ENCODE results near the gene SVOP.
A peak's percentile ranks its signal among the peaks of the same experiment; 100 is the strongest.

SVOP gene

DNA sequence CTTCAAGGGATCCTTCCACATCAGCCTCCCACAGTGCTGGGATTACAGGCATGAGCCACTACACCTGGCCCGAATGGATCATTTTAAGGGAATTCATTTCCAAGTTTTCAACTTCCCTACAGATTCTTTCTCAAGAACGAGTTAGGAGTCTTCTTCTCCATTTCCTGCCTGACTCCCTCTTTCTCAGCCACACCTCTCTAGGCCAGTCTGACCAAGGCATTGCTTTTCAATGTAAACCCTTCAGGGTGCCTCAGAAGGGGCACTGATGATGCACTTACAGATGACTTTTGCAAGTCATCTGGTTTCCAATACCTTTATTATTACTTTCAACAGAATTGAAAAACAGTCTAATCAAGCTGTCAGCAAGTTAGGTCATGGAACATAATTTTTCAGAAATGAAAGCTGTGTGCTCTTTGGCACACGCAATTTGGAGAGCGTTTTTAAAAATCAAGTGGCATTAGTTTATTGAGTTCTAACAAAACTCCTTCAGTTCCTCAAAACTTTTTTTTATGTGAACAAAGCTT lies 47.2 kb downstream of the SVOP start:
- no peak overlapping the region for H3K27ac Mint-ChIP-seq
- no peaks in the 10 kb centered on the region for H3K27me3 Mint-ChIP-seq
- H3K4me1 Mint-ChIP-seq = no peaks in the 10 kb centered on the region
- H3K9me3 Mint-ChIP-seq = no peaks in the 10 kb centered on the region
- ATAC-seq = no peak
- no peaks in the 10 kb centered on the region for H3K36me3 Mint-ChIP-seq (ENCODE audit: low read depth)
- no peak for DNase-seq
- H3K4me3 Mint-ChIP-seq = no peak overlapping the region

DNA sequence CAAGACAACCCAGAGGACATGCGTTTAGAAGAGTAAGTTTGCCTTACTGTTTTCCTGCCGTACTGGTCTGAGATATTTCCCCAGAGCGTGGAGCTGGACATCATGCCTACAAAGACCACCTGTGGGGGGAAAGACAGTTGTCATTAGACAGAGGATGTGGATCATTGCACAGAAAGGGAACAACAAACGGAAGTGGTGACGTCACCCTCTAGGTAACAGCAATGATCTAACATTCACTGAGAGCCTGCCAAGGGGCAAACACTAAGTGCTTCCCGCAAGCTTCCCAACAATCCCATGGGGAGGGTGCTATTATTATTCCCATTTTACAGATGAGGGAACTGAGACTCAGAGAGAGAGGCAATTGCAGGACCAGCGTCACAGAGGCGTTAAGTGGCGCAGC lies 48.5 kb downstream of the SVOP start:
- ATAC-seq (no peak), DNase-seq (no peak)
- H3K4me1 Mint-ChIP-seq = no peaks in the 10 kb centered on the region
- no peak overlapping the region for H3K27ac Mint-ChIP-seq
- no peaks in the 10 kb centered on the region for H3K9me3 Mint-ChIP-seq
- no peaks in the 10 kb centered on the region for H3K36me3 Mint-ChIP-seq (ENCODE audit: low read depth)
- peaks cover 5% of the 10 kb centered on the region for H3K27me3 Mint-ChIP-seq
- no peak overlapping the region for H3K4me3 Mint-ChIP-seq

DNA sequence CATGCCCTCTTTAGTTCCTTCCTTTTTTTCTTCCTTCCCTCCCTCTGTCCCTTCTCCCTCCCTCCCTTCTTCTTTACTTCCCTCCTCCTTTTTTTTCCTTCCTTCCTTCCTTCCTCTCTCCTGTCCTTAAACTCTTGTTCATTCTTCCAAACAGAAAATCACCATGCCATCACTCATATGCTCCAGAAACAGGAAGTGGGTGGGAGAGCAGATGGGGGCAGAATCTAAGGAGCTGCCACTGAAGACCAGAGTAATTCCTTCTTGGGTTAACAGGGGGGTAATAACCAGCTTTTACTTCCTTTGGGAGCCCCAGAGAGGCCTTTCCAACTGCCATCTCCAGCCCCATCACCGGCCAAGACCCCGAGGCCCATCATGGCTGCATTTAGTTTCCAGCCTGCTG lies 51.2 kb downstream of the SVOP start:
- DNase-seq (no peak), ATAC-seq (no peak)
- H3K4me3 Mint-ChIP-seq = no peak overlapping the region
- no peaks in the 10 kb centered on the region for H3K4me1 Mint-ChIP-seq
- H3K36me3 Mint-ChIP-seq (ENCODE audit: low read depth) = no peaks in the 10 kb centered on the region
- no peak overlapping the region for H3K27ac Mint-ChIP-seq
- no peaks in the 10 kb centered on the region for H3K9me3 Mint-ChIP-seq
- H3K27me3 Mint-ChIP-seq = peaks cover 5% of the 10 kb centered on the region

DNA sequence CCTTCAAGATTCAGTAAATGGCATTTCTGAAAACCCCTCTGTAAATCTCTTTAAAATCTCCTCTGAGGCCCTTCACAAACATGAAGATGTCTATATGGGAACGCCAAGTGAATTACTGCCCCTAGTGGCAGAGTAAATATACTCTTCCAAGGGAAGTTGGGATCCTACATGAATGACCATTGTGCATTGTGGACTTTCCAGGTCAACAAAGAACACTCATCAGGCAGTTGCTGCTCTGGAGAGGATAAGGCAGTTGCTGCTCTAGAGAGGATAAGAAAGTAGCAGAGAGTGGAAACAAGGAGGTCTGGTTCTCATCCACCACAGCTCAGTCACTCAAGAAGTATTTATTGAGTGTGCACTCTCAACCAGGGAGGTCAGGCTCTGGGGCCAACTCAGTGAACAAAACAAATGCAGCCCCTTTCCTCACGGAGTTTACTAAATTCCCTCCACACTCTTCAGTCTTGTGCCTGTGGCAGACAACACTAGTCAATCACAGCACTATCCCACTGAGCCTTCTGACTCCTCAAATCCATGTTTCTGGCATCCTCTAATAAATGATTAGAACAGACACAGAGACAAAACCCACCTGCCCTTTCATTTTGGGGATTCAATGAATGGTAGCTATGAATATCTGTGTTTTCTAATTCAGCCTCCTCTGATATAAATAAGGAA lies 52.9 kb downstream of the SVOP start:
- Mint-ChIP-seq H3K27ac (no peak overlapping the region), H3K36me3 (ENCODE audit: low read depth) (no peaks in the 10 kb centered on the region), H3K4me1 (no peaks in the 10 kb centered on the region), H3K27me3 (peaks cover 5% of the 10 kb centered on the region), H3K9me3 (no peaks in the 10 kb centered on the region), H3K4me3 (no peak overlapping the region)
- ATAC-seq (no peak), DNase-seq (no peak)

DNA sequence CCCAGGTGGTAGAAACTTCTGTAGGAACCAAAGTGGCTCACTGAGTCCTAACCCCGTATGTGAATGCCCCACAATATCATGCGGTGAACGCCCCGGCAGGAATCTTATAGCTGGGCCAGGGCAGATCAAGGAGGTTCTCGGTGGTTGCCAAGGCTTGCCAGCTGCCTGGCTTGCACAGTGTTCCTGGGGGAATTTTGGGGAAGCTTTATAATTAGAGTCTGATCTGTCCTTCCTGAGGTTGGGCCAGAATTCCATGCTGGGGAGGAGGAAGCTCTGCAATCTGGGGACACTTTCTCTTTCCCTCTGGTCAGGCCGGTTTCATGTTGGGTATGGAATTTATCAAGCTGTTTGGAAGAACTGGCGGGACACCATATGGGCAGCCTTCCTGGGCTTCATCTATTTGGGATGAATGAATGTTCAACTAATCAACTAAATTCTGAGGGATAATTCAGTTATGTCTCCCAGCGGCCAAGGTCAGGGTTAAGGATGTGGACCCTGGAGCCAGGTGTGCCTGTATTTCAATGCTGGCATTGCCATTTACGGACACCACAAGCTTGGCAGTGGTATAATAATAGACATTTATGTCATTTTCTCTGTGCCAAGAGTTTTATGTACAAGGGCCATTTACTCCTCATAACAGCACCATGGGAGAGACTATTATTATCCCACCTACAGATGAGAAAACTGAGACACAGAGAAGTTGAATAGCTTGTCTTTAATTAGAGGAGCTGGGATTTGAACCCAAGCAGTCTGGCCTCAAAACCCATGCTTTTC lies 54.3 kb downstream of the SVOP start:
- Mint-ChIP-seq H3K4me3 (no peak overlapping the region), H3K36me3 (ENCODE audit: low read depth) (no peaks in the 10 kb centered on the region), H3K27ac (no peak overlapping the region), H3K4me1 (no peaks in the 10 kb centered on the region), H3K27me3 (peaks cover 5% of the 10 kb centered on the region), H3K9me3 (no peaks in the 10 kb centered on the region)
- DNase-seq (no peak), ATAC-seq (no peak)

DNA sequence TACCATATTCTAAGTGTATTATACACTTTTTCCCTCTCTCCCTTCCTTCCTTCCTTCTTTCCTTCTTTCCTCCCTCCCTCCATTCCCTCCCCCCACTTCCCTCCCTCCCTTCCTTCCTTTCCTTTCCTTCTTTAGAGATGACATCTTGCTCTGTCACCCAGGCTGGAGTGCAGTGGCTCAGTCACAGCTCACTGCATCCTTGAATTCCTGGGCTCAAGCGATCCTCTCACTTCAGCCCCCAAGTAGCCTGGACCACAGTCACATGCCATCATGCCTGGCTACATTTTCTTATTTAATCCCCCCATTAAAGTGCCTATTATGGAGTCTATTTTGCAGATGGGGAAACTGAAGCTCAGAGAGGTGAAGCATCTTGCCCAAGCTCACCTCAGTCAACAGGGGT lies 55.0 kb downstream of the SVOP start:
- H3K4me3 Mint-ChIP-seq = no peak overlapping the region
- H3K27ac Mint-ChIP-seq = no peak overlapping the region
- DNase-seq = no peak
- no peaks in the 10 kb centered on the region for H3K4me1 Mint-ChIP-seq
- no peaks in the 10 kb centered on the region for H3K36me3 Mint-ChIP-seq (ENCODE audit: low read depth)
- H3K27me3 Mint-ChIP-seq = peaks cover 5% of the 10 kb centered on the region
- no peak for ATAC-seq
- H3K9me3 Mint-ChIP-seq = no peaks in the 10 kb centered on the region

DNA sequence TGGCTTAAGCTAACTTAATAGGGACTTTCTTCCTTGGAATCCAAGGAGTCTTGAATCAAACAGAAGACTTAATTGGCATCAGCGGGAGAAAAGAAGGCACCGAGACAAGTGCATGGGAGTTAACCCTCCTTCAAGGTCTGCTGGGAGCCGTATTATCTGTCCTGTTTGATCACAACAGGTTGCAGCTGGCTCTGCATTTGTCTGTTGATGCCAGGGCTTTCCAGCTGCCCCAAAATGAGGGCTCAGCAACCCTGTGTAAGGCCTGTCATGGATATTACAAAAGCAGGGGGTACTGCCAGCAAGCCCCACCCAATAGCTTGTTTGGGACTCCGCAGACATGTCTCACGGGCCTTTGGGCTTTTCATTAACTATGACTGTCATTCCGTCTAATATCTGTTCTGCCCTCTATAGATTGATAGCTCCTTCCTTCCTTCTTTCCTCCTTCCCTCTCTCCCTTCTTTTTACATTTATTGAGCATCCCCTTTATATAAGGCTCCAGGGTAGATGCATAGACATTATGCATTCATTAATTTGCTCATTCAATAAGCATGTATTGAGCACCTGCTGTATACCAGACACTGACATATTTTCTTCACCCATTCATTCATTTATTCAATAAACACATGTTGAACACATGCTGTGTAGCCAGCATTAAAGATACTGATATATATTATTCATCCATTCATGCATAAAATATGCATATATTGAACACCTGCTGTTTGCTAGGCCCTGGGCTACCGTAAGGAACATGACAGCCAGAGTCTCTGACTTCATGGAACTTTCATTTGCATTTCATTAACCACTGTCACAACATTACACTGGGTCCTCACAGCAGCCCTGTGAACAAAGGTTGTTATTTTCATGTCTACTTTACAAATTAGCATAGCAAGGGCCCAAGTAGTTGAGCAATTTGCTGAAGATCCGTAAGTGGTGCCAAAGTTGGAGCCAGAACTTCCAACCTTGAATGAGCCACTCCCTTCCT lies 56.2 kb downstream of the SVOP start:
- Mint-ChIP-seq H3K4me1 (no peaks in the 10 kb centered on the region), H3K27me3 (peaks cover 5% of the 10 kb centered on the region), H3K36me3 (ENCODE audit: low read depth) (no peaks in the 10 kb centered on the region), H3K27ac (no peak overlapping the region), H3K4me3 (no peak overlapping the region), H3K9me3 (no peaks in the 10 kb centered on the region)
- DNase-seq = no peak
- no peak for ATAC-seq

DNA sequence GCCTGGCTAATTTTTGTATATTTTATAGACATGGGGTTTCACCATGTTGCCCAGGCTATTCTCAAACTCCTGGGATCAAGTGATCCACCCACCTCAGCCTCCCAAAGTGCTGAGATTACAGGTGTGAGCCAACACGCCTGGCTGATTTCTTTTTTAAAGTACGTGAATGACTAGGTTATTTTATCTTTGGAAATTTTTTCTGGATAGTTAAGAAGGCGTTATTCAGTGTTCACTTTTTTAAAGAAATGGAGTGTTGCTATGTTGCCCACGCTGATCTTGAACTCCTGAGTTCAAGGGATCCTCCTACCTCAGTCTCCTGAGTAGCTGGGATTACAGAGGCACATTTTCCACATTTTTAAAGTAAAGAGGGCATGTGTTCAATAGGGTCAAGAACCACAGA lies 58.6 kb downstream of the SVOP start:
- Mint-ChIP-seq H3K36me3 (ENCODE audit: low read depth) (no peaks in the 10 kb centered on the region), H3K27ac (no peak overlapping the region), H3K4me3 (no peak overlapping the region), H3K27me3 (no peaks in the 10 kb centered on the region), H3K9me3 (no peaks in the 10 kb centered on the region), H3K4me1 (no peaks in the 10 kb centered on the region)
- ATAC-seq (no peak), DNase-seq (no peak)

DNA sequence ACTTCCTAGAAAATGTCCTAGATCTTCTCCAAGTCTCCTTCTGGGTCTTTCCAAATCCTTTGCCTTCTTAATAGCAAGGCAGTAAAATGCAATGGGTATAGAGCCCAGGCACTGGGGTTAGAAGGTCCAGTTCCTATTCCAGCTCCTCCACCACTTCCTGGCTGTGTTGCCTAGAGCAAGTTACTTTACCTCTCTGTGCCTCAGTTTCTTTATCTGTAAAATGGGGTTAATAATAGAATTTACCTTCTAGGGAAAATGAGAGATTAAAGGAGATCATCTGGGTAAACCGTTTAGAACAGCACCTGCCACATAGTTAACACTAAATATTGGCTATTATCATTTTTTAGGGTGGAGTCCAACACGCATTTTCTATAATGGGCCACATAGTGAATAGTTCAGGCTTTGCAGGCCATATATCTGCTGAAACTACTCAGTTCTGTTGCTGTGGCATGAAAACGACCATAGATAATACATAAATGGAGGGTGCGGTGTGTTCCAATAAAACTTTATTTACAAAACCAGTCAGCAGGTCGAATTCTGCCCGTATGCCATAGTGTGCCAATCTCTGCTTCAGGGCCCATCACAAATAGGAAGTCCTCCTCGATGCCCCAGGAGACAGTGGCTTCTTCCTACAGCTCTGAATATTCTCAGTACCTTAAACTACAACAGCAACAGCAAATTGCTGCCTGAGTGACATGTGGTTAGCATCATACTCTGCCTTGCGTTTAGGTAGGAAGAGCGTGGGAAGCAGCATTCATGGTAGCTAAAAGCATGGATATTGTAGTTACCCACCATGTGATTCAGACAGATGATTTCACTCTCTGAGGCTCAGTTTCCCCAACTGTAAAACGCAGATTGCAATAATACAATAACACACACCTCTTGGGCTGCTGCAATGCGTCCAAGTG lies 60.9 kb downstream of the SVOP start:
- DNase-seq (no peak), ATAC-seq (no peak)
- H3K9me3 Mint-ChIP-seq = no peaks in the 10 kb centered on the region
- no peak overlapping the region for H3K4me3 Mint-ChIP-seq
- no peaks in the 10 kb centered on the region for H3K4me1 Mint-ChIP-seq
- H3K27ac Mint-ChIP-seq = no peak overlapping the region
- H3K27me3 Mint-ChIP-seq = no peaks in the 10 kb centered on the region
- H3K36me3 Mint-ChIP-seq (ENCODE audit: low read depth) = no peaks in the 10 kb centered on the region

DNA sequence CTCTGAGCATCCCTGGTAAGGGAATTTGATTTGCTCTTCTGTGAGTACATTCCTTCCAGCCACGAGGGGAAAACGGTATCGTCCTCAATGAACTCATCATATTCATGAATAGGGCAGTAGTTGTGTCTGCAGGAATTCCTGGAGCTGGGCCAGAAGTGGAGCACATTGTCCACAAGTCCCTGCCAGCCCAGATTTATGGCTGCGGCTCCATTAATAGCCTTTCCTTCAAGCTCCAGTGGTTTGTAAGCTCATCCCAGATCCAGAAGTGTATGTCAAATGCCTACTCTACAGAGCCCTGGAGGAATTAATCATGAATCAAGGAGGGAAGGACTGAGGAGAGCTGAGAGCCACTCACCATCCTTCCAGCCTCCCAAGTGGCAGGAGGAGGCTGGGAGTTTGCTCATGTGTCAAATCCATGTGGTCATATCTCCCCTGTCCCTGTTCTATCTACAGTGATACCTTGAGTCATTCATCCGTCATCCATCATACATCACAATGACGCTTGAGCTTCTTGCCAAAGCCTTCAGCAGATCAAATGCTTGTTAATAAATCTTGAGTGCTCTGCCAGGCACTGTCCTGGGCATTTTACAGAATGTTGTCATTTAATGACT lies 65.5 kb downstream of the SVOP start:
- ATAC-seq = no peak
- Mint-ChIP-seq H3K4me1 (no peaks in the 10 kb centered on the region), H3K9me3 (no peaks in the 10 kb centered on the region), H3K27ac (no peak overlapping the region), H3K36me3 (ENCODE audit: low read depth) (no peaks in the 10 kb centered on the region), H3K27me3 (no peaks in the 10 kb centered on the region), H3K4me3 (no peak overlapping the region)
- no peak for DNase-seq

DNA sequence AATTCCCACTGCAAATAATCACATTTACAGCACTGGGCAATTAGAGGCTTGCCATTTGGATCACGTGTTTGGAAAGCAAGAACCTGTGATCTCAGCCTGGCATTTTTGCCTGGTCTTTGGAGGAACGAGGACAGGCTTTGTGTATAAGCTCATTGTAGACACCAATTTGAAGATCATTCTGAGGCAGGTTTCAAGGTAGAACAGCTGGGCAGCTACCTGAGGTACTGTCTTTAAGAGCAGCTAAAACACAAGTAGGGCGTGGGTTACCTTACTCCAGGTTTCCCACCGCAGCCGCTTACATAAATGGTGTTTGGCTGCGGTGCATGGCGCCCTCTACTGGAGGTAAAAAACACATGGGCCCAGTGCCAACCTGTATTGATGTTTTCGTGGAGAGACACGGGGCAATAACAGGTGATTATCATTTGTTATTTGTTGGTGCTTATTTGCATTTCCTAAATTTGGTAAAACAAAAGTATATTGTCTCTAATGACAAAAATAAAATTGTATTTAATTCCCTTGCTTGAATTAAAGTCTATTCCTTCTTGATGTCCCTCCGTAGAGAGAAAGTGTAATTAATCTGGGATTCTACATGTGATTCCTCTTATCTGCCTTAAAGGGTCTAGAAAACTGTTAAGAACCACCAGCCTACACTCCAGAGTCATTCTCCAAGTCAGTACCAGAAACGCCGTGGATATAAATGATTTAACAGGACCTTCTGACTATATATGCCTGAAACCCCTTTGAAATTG lies 69.7 kb downstream of the SVOP start:
- H3K36me3 Mint-ChIP-seq (ENCODE audit: low read depth) = no peaks in the 10 kb centered on the region
- DNase-seq = peak; percentile 69
- no peak overlapping the region for H3K27ac Mint-ChIP-seq
- no peak overlapping the region for H3K4me3 Mint-ChIP-seq
- no peaks in the 10 kb centered on the region for H3K4me1 Mint-ChIP-seq
- H3K27me3 Mint-ChIP-seq = no peaks in the 10 kb centered on the region
- H3K9me3 Mint-ChIP-seq = no peaks in the 10 kb centered on the region
- peak; percentile 80 for ATAC-seq

DNA sequence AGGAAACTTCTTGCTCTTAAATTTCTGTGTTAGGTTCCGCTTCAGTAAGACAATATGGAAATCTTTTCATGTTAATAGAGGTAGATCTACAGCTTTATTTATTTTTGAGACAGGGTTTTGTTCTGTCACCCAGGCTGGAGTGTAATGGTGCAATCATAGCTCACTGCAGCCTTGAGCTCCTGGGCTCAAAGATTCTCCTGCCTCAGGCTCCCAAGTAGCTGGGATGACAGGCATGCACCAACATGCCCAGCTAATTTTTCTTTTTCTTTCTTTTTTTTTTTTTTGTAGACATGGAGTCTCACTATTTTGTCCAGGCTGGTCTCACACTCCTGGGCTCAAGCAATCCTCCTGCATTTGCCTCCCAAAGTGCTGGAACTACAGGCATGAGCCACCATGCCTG lies 70.9 kb downstream of the SVOP start:
- Mint-ChIP-seq H3K27ac (no peak overlapping the region), H3K9me3 (no peaks in the 10 kb centered on the region), H3K4me1 (no peaks in the 10 kb centered on the region), H3K36me3 (ENCODE audit: low read depth) (no peaks in the 10 kb centered on the region), H3K27me3 (no peaks in the 10 kb centered on the region), H3K4me3 (no peak overlapping the region)
- ATAC-seq (no peak), DNase-seq (no peak)

DNA sequence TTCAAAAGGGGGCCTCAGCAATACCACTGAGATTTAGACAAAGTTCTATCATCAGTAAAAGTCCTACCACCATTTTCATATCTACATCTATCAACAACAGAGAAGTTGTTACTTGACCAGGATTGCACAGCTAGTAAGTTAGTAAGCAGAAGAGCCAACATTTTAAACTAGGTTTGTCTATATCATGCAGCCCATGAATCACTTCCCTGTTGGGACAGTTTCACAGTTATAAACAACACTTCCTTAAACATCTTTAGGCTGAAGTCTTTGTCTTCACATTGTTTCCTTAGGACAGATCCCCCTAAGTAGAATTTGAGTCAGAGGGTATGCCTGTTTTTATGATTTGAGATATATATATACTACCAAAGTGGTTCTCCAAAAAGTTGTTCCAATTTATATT lies 72.5 kb downstream of the SVOP start:
- DNase-seq = no peak
- no peak overlapping the region for H3K27ac Mint-ChIP-seq
- H3K4me3 Mint-ChIP-seq = no peak overlapping the region
- H3K27me3 Mint-ChIP-seq = no peaks in the 10 kb centered on the region
- H3K9me3 Mint-ChIP-seq = no peaks in the 10 kb centered on the region
- ATAC-seq = no peak
- H3K36me3 Mint-ChIP-seq (ENCODE audit: low read depth) = no peaks in the 10 kb centered on the region
- H3K4me1 Mint-ChIP-seq = no peaks in the 10 kb centered on the region
